Tibial artery (tissue), 4 donors: Measurements from ENCODE around the gene MED23.

ENCODE experiments used
- DNase-seq, 2 donors: peaks; one replicate each; pipeline ENCODE4 v3.0.0-alpha.2; 2019
- H3K27ac ChIP-seq, 2 donors: fragments of 200-600 bp; sonication (generic) in 1 of 2; 1 replicate in 1 of 2; 2 replicates in 1 of 2; pipeline ENCODE4 v1.5.1; 2018 to 2019; ENCODE audit warnings: mild to moderate bottlenecking in 1 of 2
- H3K27me3 ChIP-seq, 2 donors: fragments of 200-600 bp; sonication (generic) in 1 of 2; one replicate each; pipeline versions ENCODE4 v1.5.1 to v1.6.0; 2016 to 2019
- H3K36me3 ChIP-seq, 3 donors: fragments of 200-600 bp; sonication (generic) in 2 of 3; one replicate each; pipeline ENCODE4 v1.5.1; 2016 to 2019; ENCODE audit warnings: mild to moderate bottlenecking in 2 of 3
- H3K4me1 ChIP-seq, 4 donors: fragments of 200-600 bp; sonication (generic) in 2 of 4; 1 replicate in 3 of 4; 2 replicates in 1 of 4; pipeline ENCODE4 v1.5.1; 2016 to 2019
- H3K4me3 ChIP-seq, 2 donors: fragments of 200-600 bp; sonication (generic) in 1 of 2; 1 replicate in 1 of 2; 2 replicates in 1 of 2; pipeline ENCODE4 v1.5.1; 2018 to 2019; ENCODE audit warnings: mild to moderate bottlenecking in 2 of 2
- H3K9me3 ChIP-seq, 3 donors: fragments of 200-600 bp; sonication (generic) in 1 of 3; one replicate each; pipeline ENCODE4 v1.5.1; 2016 to 2019
- CTCF ChIP-seq, 2 experiments: fragments of 200-600 bp in 1 of 2; fragments of 450-650 bp in 1 of 2; IDR thresholded peaks; one replicate each; pipeline ENCODE4 v1.5.1; 2017 to 2019; ENCODE audit warnings: antibody characterized with exemption in 2 of 2, mild to moderate bottlenecking in 1 of 2, moderate library complexity in 1 of 2
- intact Hi-C: fragments of 100-400 bp; cut with DNase I; formaldehyde crosslinking; loops from one replicate; pipeline ENCODE4 v1.15.0; 2023; ENCODE audit warnings: low total_unique reads

Gene MED23

DNA sequence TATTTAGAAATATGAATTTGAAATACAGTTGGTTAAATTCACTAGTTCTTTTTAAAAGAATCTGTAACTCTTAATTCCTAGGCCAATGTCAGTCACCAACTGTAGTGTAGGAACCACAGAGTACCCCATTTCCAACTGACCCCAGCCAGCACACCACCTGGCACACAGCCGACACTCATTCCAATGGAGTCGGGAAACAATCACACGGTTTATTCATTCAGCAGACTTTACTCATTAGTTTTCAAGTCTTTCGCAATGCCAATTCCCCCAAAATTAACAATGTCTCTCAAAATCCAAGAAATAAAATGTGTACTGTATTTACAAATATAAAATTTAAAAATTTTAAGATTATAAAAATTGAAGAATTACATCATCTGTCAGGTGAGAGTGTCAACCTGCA is 41.5 kb downstream of the MED23 start:
- intact Hi-C loops = no loop called here
- no peaks in the 10 kb centered on the region for H3K9me3 ChIP-seq
- H3K27ac ChIP-seq = no peak overlapping the region
- no peak for TF ChIP-seq CTCF (IDR thresholded peaks at IDR 0.05)
- peaks cover 78 to 97% (median 93%) of the 10 kb centered on the region in 3 donors for H3K36me3 ChIP-seq
- DNase-seq = no peak
- H3K27me3 ChIP-seq = no peaks in the 10 kb centered on the region
- H3K4me3 ChIP-seq = no peak overlapping the region
- no peaks in the 10 kb centered on the region for H3K4me1 ChIP-seq

GRCh38 chr6:131581523-131581922 is 46.5 kb downstream of the MED23 start:
- Histone ChIP-seq H3K4me1 (no peaks in the 10 kb centered on the region), H3K9me3 (no peaks in the 10 kb centered on the region), H3K27me3 (no peaks in the 10 kb centered on the region), H3K4me3 (no peak overlapping the region), H3K36me3 (peaks cover 64 to 88% (median 75%) of the 10 kb centered on the region in 3 donors), H3K27ac (no peak overlapping the region)
- intact Hi-C loops = no loop called here
- no peak for DNase-seq
- TF ChIP-seq CTCF (IDR thresholded peaks at IDR 0.05) = no peak

- H3K4me1 ChIP-seq = no peaks in the 10 kb centered on the region
- H3K9me3 ChIP-seq = no peaks in the 10 kb centered on the region
- intact Hi-C loops = no loop called here
- no peak overlapping the region for H3K27ac ChIP-seq
- H3K4me3 ChIP-seq = no peak overlapping the region
- no peak for TF ChIP-seq CTCF (IDR thresholded peaks at IDR 0.05)
- H3K27me3 ChIP-seq = no peaks in the 10 kb centered on the region
- peaks cover 30 to 53% (median 43%) of the 10 kb centered on the region in 3 donors for H3K36me3 ChIP-seq
- no peak for DNase-seq
Measured at GRCh38 chr6:131575834-131576478, 52.1 kb downstream of the MED23 start.

GRCh38 chr6:131574686-131575085 is 53.4 kb downstream of the MED23 start:
- Histone ChIP-seq H3K4me1 (no peaks in the 10 kb centered on the region), H3K9me3 (no peaks in the 10 kb centered on the region), H3K27ac (no peak overlapping the region), H3K4me3 (no peak overlapping the region), H3K36me3 (peaks cover 22 to 40% (median 31%) of the 10 kb centered on the region in 3 donors), H3K27me3 (no peaks in the 10 kb centered on the region)
- intact Hi-C loops = no loop called here
- no peak for DNase-seq
- no peak for TF ChIP-seq CTCF (IDR thresholded peaks at IDR 0.05)

DNA sequence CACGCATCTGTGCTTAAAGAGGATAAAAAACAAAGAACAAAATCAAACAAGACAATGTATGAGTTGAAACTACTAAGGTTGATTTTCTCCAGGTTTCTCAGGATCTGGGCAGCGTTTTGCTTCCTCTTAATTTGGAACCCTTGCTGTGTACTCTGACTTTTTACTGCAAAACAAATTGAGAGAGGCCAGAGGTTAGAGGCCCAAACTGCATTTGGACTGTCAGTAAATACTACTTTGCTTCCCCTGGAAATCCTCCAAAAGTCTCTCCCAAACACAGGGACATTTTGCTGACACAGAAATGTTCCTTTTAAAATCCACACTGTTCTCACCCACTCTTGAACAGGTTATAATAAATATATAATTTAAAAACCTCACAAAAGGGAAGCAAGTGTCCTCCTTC is 53.9 kb downstream of the MED23 start:
- intact Hi-C loops = no loop called here
- TF ChIP-seq CTCF (IDR thresholded peaks at IDR 0.05) = no peak
- Histone ChIP-seq H3K4me1 (no peaks in the 10 kb centered on the region), H3K4me3 (no peak overlapping the region), H3K9me3 (no peaks in the 10 kb centered on the region), H3K36me3 (peaks cover 22 to 35% (median 26%) of the 10 kb centered on the region in 3 donors), H3K27me3 (no peaks in the 10 kb centered on the region), H3K27ac (no peak overlapping the region)
- DNase-seq = no peak
